Prostate gland (tissue), 2 donors: Measurements from ENCODE around the gene ARFGAP1.

Source experiments
- CTCF ChIP-seq, 4 experiments: fragments of 200-600 bp in 2 of 4; fragments of 450-650 bp in 2 of 4; sonication (generic) in 2 of 4; IDR thresholded peaks; 1 replicate in 3 of 4; 2 replicates in 1 of 4; pipeline ENCODE4 v1.5.1; 2016 to 2019; ENCODE audit warnings: antibody characterized with exemption in 4 of 4, mild to moderate bottlenecking in 2 of 4, moderate library complexity in 2 of 4
- POLR2A ChIP-seq: fragments of 450-650 bp; IDR thresholded peaks from one replicate; pipeline ENCODE4 v1.6.1; 2016; ENCODE audit warnings: antibody characterized with exemption, mild to moderate bottlenecking

- TF ChIP-seq CTCF (IDR thresholded peaks at IDR 0.05) (no peak), POLR2A (no peak)
These were observed 55.5 kb downstream of the ARFGAP1 start for GRCh38 chr20:63328026-63328700.
